ENCODE measurements around the gene HAGH.

The HAGH gene

DNA sequence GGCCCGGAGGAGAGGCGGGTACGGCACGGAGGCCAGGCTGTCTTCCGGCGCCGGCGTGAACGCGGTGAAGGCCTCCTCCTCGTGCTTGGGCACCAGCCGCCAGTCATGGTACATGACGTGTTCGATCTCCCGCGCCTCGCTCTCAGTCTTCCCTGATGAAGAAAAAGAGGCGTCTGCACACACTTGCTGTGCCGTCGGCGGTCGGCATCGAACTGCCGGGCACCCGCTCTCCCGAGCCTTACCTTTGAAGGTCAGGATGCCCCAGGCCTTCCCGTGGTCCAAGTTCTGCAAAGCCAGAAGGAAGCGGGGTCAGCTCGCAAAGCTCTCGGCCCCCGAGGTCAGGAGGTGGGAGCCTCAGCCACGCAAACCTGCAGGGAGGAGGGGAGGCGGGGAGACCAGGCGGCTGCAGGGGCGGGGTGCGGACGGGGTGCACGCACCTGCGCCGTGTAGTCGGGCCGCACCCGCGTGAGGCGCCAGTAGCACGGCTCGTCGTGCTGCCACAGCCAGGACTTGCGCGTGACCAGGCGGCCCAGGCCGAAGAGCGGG, 54.2 kb downstream of the HAGH start, which contains the start of gene EME2:
Gene EME2 (plus strand): TSS at position 449 of the 546 bp plus-strand sequence. CDS start 418 bp downstream, outside the sequence.
- DNase-seq = peak in 1 of 2 donors; percentile 15

DNA sequence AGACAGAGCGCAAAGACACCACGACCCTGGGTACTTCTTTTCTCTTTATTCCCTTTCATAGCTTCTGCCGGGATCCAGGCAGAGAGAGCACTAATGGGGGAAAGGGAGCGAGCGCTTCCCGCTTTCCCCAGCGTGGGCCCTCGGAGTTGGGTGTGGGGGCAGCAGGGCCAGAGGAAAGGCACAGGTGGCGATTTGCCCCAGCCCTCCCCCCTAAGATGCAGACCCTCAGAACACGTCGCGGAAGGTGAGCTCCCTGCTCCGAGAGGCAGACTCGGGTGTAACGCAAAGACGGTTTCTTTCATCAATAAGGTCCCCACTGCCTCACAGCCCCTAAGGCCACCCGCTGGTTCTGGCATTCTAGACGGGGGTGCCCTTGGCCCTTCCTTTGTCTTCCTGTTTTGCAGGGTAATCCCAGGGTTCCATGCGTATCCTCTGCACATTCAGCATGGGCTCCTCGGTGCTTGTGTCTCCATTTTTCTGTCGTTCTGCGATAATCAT, 54.7 kb downstream of the HAGH start:
- DNase-seq = no peak

DNA sequence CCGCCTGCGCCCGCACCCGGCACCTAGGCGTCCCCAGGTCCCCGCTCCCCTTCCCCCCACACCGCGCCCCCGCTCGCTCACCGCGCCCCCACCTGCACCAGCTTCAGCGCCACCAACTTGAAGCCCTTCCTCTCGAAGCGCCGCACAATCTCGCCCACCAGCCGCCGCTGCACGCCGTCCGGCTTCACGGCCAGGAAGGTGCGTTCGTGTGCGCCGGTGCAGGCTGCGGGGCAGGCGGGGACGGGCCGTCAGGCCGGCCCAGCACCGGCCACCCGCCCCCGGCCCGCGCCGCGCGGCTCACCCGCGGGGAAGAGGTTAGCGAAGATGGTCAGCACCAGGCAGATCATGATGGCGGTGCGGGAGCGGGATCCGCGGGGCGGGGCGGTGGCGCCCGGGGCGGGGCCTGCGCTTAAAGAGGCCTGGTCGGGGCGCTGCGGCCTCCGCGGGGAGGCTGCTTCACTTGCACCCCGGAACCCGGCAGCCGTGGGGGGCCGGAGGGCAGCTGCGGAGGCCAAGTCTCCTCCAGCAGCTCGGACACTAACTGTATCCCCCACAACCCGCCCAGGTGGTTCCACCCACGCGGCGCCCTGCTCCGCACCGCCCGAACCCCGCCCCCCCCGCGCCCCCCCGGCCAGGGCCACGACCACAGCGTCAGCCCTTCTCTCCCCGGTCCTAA, 55.3 kb downstream of the HAGH start, which contains the start of gene NME3:
Gene NME3 (minus strand): TSS at position 356 of the 676 bp plus-strand sequence. CDS start 9 bp downstream, at position 347.
- peak; percentile 66 to 75 for DNase-seq

DNA sequence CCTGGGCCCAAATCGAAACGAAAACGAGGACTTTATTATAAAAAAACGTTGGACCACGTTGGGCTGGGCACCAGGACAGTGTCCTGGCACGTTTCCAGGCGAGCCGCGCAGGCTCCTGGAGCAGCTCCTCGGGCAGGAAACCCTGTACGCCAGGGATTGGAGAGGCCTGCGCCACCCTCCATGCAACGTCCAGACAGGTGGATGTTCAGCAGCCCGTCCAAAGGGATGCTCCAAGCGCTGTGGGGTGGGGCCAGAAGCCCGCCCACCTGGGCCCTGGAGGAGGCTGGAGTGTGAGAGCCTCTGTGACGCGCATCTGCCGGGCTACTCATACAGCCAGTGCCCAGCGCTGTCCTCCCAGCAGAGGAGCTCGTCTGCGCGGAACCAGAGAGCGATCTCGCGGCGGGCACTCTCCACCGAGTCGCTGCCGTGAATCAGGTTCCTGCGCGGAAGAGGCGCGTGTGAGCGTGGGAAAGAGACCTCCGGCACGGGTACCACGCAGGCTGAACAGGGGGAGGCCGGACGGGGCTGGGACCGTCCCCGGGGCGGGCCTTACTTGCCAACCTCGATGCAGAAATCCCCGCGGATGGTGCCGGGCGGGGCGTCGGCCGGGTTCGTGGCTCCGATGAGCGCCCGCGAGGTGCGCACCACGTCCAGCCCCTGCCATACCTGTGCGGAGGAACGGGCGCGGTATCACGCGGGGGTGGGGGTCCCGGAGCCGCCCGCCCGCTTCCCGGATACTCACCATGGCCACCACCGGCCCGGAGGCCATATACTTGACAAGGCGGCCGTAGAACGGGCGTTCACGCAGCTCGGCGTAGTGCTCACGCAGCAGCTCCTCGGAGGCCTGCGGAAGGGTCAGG, 56.1 kb downstream of the HAGH start:
- DNase-seq = peak; percentile 44 to 63

DNA sequence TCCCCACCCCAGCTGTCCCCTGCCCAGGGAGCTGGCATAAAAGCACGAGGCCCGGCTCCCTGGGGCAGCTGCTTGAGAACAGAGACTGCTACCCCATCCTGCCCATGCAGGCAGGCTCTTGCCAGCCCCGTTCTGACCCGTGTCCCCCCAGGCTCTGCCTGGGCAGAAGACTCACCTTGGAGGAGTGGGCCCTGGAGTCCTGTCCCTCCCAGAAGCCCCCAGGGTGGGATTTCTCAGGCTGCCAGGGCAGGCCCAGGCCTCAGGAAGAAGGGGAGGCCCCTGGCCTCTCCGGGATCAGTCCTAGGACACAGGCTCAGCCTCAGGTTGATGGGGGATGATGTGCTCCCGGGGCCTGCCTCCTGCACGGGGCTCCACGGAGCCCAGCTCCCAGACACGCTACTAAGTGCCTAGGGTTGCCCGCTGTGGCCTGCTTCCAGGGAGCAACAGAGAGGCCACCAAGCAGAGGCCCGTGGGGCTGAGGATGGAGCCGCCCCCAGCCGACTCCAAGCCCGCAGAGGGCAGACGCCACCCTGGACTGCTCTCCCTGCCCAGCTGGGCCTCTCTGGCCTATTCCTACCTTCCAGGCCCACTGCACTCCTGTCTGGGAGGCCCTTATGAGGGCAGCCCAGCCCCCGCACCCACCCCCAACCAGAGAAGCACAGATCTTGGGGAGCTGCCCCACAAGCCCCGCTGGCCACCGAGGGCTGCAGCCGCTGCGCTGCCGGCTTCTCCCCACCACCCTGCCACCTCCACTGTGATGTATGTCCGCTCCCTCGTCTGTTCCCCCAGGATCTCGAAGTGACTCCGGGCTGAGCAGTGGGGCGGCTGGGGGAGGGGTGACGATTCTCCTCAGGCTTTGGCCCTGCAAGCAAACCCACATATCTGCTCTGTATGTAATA, 57.0 kb downstream of the HAGH start:
- no peak for DNase-seq

DNA sequence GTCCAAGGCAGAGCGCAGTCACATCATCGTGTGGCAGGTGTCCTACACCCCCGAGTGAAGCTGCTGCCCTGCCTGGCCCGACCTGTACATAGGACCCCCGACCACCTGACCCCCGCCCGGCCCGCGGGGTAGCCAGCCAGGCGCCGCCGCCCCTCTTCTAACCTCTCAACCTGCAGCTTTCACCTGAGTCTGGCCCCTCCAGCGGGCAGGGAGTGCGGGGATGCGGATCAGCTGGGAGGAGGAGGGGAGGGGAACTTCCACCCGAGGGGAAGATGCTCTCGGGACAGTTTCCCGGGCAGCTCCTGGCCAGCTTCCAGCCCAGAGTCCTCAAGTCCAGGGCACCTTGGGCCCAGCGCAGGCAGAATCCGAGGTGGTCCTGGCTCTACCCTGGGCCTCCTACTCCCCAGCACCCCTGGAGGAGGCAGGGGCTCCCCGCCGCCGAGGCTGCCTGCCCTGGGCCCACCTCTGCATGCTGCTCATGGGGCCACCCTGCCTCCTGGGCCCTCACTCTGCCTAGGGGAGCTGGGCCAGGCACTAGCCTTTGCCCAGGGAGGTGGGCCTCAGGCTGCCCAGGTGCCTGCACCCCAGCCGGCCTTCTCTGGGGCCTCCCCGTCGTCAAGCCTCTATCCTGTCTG, 57.7 kb downstream of the HAGH start:
- no peak for DNase-seq

DNA sequence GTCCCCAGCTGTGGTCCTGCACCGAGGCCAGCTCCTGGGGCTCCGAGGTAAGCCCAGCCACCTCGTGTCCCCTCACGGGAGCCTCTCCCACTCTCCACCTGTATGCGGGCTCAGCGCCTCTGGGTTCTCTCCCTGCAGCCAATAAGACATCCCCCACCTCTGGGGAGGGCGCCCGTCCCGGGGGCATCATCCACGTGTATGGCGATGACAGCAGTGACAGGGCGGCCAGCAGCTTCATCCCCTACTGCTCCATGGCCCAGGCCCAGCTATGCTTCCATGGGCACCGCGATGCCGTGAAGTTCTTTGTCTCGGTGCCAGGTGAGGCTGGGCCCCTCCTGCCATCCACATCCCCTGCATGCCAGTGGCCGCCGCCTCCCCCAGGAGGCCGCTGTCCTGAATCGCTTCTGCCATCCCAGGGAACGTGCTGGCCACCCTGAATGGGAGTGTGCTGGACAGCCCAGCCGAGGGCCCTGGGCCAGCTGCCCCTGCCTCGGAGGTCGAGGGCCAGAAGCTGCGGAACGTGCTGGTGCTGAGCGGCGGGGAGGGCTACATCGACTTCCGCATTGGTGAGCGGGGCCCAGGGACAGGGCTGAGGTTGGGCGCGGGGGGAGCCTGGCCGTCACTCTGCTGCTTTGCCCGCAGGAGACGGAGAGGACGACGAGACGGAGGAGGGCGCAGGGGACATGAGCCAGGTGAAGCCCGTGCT, 58.4 kb downstream of the HAGH start:
- no peak for DNase-seq

DNA sequence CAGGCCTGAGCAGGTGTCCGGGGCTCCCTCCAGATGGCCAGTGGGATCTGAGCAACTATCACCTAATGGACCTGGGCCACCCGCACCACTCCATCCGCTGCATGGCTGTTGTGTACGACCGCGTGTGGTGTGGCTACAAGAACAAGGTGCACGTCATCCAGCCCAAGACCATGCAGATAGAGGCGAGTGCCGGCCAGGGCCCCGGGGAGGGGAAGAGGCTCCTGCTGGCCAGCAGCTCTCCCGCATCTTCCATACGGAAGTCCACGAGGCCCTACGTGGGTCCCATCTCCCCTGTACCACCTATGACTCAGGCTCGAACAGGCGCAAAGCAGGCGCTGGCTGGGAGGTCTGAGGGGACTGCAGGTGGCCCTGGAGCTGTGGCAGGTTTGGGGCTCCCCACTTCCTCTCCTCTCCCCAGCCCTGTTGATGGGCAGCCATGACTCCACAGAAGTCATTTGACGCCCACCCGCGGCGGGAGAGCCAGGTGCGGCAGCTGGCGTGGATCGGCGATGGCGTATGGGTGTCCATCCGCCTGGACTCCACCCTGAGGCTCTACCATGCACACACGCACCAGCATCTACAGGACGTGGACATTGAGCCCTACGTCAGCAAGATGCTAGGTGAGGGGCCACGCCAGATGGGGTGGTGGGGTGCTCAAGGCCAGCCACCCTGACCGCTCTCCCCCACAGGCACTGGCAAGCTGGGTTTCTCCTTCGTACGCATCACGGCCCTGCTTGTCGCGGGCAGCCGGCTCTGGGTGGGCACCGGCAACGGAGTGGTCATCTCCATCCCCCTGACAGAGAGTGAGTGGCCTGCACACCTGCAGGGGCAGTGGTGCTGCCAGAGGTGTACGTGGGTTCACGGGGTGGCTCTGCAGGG, 59.3 kb downstream of the HAGH start:
- DNase-seq = no peak

GRCh38 chr16:1766701-1767100, 59.9 kb downstream of the HAGH start:
- DNase-seq = no peak

DNA sequence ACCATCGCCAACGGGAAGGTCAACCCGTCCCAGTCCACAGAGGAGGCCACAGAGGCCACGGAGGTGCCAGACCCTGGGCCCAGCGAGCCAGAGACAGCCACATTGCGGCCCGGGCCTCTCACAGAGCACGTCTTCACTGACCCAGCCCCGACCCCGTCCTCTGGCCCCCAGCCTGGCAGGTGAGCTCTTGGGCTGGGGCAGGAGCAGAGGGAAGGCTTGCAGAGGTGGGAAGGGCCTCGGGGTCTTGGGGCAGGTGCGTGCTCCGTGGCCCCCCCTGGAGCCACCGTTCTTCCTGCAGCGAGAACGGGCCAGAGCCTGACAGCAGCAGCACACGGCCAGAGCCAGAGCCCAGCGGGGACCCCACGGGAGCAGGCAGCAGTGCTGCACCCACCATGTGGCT, 60.4 kb downstream of the HAGH start:
- DNase-seq = no peak

DNA sequence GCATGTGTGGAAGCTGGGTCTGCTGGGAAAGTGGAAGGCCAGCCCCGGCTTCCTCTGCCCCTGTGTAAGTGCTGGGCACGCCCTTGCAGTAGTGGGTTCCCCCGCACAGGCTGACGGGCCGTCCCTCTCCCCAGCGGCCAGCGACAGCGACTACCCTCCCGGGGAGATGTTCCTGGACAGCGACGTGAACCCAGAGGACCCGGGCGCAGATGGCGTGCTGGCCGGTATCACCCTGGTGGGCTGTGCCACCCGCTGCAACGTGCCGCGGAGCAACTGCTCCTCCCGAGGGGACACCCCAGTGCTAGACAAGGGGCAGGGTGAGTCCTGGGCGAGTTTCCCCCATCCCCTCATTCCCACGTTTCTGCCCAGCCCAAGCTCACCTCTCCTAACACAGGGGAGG, 60.8 kb downstream of the HAGH start:
- DNase-seq = no peak

- no peak for DNase-seq
These were observed 61.7 kb downstream of the HAGH start for GRCh38 chr16:1764971-1765370.

GRCh38 chr16:1763521-1764511, 62.8 kb downstream of the HAGH start:
- no peak for DNase-seq

GRCh38 chr16:1762879-1763520, 63.6 kb downstream of the HAGH start:
- DNase-seq = no peak

DNA sequence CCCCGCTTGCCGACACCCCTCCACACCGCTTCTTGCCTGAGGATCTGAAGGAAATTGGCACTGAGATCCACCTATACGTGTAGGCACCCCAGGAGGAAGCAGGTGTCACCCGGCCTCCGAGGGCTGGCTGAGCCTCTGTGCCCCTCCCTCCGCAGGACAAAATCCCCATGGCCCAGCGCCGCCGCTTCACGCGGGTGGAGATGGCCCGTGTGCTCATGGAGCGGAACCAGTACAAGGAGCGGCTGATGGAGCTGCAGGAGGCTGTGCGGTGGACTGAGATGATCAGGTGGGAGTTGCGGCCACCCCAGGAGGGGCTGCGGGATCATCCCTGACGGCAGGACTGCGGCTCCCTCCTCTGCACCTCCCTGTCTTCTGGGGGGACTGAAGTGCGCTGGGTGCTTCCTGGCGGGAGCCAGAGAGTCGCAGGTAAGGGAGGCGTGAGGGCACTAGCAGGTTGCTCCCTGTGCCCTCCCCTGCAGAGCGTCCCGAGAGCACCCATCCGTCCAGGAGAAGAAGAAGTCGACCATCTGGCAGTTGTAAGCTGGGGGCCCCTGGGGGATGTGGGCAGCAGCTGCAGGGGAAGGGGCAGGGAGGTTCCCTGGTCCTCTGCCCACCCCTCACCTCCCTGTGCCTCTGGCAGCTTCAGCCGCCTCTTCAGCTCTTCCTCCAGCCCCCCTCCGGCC, 64.3 kb downstream of the HAGH start:
- no peak for DNase-seq

GRCh38 chr16:1761751-1762150, 64.9 kb downstream of the HAGH start:
- DNase-seq = no peak

DNA sequence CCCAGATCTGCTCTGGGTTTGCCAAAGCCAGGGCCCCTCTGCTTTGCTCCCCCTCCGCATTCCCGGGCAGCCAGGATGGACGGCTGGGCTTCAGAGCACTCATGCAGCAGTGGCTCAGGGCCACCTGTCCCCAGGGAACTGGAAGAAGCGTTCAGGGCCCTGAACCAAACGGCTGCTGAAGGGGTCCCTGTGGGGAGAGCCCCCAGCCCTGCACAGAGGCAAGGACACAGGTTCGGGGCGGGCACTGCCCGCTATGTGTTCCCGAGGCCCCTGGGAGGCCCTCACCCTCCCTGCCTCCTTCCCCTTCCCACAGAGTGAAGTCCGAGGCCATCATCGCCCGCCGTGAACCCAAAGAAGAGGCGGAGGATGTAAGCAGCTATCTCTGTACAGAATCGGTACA, 65.7 kb downstream of the HAGH start:
- DNase-seq = no peak

GRCh38 chr16:1759511-1759910, 67.1 kb downstream of the HAGH start:
- DNase-seq = no peak
